HCT116 (cell line): ENCODE data around the gene CPT1A. TPM values are rescaled to one million over a fixed set of nuclear protein-coding genes. Genes with fewer than 3 reads are reported as not detected.

Experiments used
- ATAC-seq: fragments of 200-7000 bp; cut with Tn5 transposase; 2 replicates; pipeline ENCODE4 v1.9.1; 2020; ENCODE audit warnings: mild to moderate bottlenecking, moderate library complexity
- BruUV-seq: library from RNA; stranded (reverse); fragments of 400-500 nt; replicated peaks from 2 replicates; lab custom pipeline; 2021; lab: Mats Ljungman, UMichigan
- CTCF ChIA-PET: fragments of 300-600 bp; sonication (Branson Sonifier 250); formaldehyde crosslinking; loops from one replicate; lab custom pipeline; 2021; ENCODE audit warnings: antibody characterized with exemption; lab: Charles Lee
- POLR2A ChIA-PET: fragments of 300-600, 350-600 bp; sonication (Branson Sonifier 250); formaldehyde crosslinking; loops from one replicate; lab custom pipeline; 2021; ENCODE audit warnings: antibody characterized with exemption; lab: Charles Lee
- RAD21 ChIA-PET, 2 experiments: fragments of 300-600 bp; sonication (Branson Sonifier 250); formaldehyde crosslinking; loops; one replicate each; lab custom pipeline; 2023; ENCODE audit warnings: low total read pairs in 2 of 2; ENCODE audit not compliant: uncharacterized antibody in 2 of 2, unreplicated experiment in 2 of 2, low non-redundant PET in 1 of 2; lab: Charles Lee
- DNase-seq: peaks from one replicate; pipeline ENCODE4 v3.0.0-alpha.2; 2010; ENCODE audit warnings: low read depth, low spot score
- H2AFZ ChIP-seq: fragments of 200-600 bp; shearing (Covaris generic), sonication (generic); 2 replicates; pipeline ENCODE4 v1.6.1; 2017; ENCODE audit warnings: low read depth, mixed run types, mixed read lengths, antibody characterized with exemption, low read length; ENCODE audit not compliant: poor library complexity, severe bottlenecking
- H3K27ac ChIP-seq: 2 replicates; pipeline ENCODE4 v1.5.1; 2012; ENCODE audit warnings: low read depth, low read length
- H3K27me3 ChIP-seq: fragments of 200-600 bp; sonication (generic); 2 replicates; pipeline ENCODE4 v1.6.1; 2016; ENCODE audit warnings: mixed run types, low read length, mixed read lengths; ENCODE audit not compliant: insufficient read depth
- H3K36me3 ChIP-seq, 2 experiments: fragments of 200-500 bp in 1 of 2; fragments of 200-600 bp in 1 of 2; sonication (Bioruptor generic) in 1 of 2; sonication (generic) in 1 of 2; 2 replicates each; pipeline versions ENCODE4 v1.5.1 to v1.6.1; 2014 to 2016; ENCODE audit warnings: low read length in 2 of 2, inconsistent platforms in 1 of 2, mixed read lengths in 1 of 2, mixed run types in 1 of 2; ENCODE audit not compliant: insufficient read depth in 2 of 2, control insufficient read depth in 1 of 2
- H3K4me1 ChIP-seq, 2 experiments: fragments of 200-600 bp in 1 of 2; sonication (generic) in 1 of 2; 2 replicates each; pipeline versions ENCODE4 v1.5.1 to v1.6.1; 2012 to 2017; ENCODE audit warnings: low read length in 2 of 2, inconsistent platforms in 1 of 2, mild to moderate bottlenecking in 1 of 2, mixed read lengths in 1 of 2, mixed run types in 1 of 2, moderate library complexity in 1 of 2; ENCODE audit not compliant: insufficient read depth in 2 of 2, control insufficient read depth in 1 of 2
- H3K4me2 ChIP-seq: fragments of 200-600 bp; sonication (generic); 2 replicates; pipeline ENCODE4 v1.6.1; 2017; ENCODE audit warnings: mixed run types, low read length, mixed read lengths
- H3K4me3 ChIP-seq, 2 experiments: fragments of 200-600 bp in 1 of 2; sonication (generic) in 1 of 2; replicated peaks in 1 of 2; 2 replicates each; pipeline ENCODE4 v1.5.1; 2011 to 2016; ENCODE audit warnings: low read length in 2 of 2, control low read depth in 1 of 2, low read depth in 1 of 2, mild to moderate bottlenecking in 1 of 2, mixed read lengths in 1 of 2, mixed run types in 1 of 2
- H3K79me2 ChIP-seq: fragments of 200-600 bp; sonication (generic); 2 replicates; pipeline ENCODE4 v1.6.1; 2017; ENCODE audit warnings: mild to moderate bottlenecking, mixed run types, low read length, moderate library complexity, mixed read lengths; ENCODE audit not compliant: insufficient read depth
- H3K9ac ChIP-seq: fragments of 200-600 bp; sonication (generic); 2 replicates; pipeline ENCODE4 v1.6.1; 2016; ENCODE audit warnings: low read length, mixed read lengths
- H3K9me2 ChIP-seq: fragments of 200-600 bp; sonication (generic), shearing (Covaris generic); 2 replicates; pipeline ENCODE4 v1.6.1; 2017; ENCODE audit warnings: mixed run types, mild to moderate bottlenecking, moderate library complexity; ENCODE audit not compliant: insufficient read depth
- H3K9me3 ChIP-seq, 2 experiments: fragments of 200-500 bp in 1 of 2; fragments of 200-600 bp in 1 of 2; sonication (Bioruptor generic) in 1 of 2; sonication (generic) in 1 of 2; 2 replicates each; pipeline ENCODE4 v1.6.1; 2014 to 2017; ENCODE audit warnings: low read length in 2 of 2, mixed read lengths in 2 of 2, inconsistent platforms in 1 of 2, low read depth in 1 of 2, mild to moderate bottlenecking in 1 of 2, mixed run types in 1 of 2, moderate library complexity in 1 of 2; ENCODE audit not compliant: control insufficient read depth in 1 of 2, insufficient read depth in 1 of 2
- H4K20me1 ChIP-seq: fragments of 200-600 bp; sonication (generic), shearing (Covaris generic); 2 replicates; pipeline ENCODE4 v1.6.1; 2017; ENCODE audit warnings: mixed run types, mild to moderate bottlenecking, moderate library complexity; ENCODE audit not compliant: insufficient read depth
- EZH2 ChIP-seq: fragments of 200-600 bp; sonication (generic); IDR thresholded peaks from 2 replicates; pipeline ENCODE4 v1.6.1; 2017; ENCODE audit warnings: antibody characterized with exemption, mixed run types
- EZH2phosphoT487 ChIP-seq: fragments of 200-600 bp; IDR thresholded peaks from 2 replicates; pipeline ENCODE4 v1.6.1; 2018; ENCODE audit warnings: antibody characterized with exemption, borderline replicate concordance
- POLR2A ChIP-seq: IDR thresholded peaks from 2 replicates; pipeline ENCODE4 v1.7.0; 2011; ENCODE audit warnings: borderline replicate concordance; ENCODE audit not compliant: insufficient read depth, insufficient read length; ENCODE audit errors: extremely low read depth
- RAD21 ChIP-seq: IDR thresholded peaks from 2 replicates; pipeline ENCODE4 v1.6.1; 2012; ENCODE audit warnings: low read depth, mild to moderate bottlenecking
- intact Hi-C: fragments of 100-400 bp; cut with micrococcal nuclease; formaldehyde crosslinking; loops from 2 replicates; pipeline ENCODE4 v1.10.0; 2022
- total RNA-seq: library from RNA; stranded (reverse); gene quantifications from one replicate; pipeline ENCODE4 v1.2.1, GENCODE V29; 2021; ENCODE audit not compliant: unreplicated experiment
- TF ChIP-seq, protein P1 (sequence below): IDR thresholded peaks from 2 replicates; pipeline ENCODE4 v1.6.1; 2012; ENCODE audit warnings: low read depth
- TF ChIP-seq, protein P2 (sequence below): IDR thresholded peaks from 2 replicates; pipeline ENCODE4 v1.6.1; 2012

Gene CPT1A
- total RNA-seq, 1 experiment from 2014 or later = 54.4 TPM

DNA sequence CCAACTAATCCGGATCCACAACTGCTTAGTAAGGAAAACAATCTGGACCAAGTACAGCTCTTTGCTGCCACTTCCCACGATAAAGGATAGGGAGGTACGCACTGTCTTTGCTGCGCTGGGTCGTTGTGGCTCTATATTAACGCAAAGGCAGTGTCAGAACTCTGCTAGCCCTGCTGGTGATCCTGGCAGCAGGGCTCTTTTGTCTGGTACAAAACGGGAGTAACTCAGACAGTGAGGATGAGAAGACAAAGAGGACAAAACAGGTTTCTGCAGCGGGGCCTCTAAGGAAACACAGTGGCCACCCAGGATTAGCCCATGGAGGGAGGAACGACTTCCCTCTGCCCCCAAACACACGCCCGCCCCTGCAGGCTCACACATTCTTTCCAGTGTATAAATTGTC is 131.3 kb downstream of the CPT1A start (continued):
- TF ChIP-seq, protein P1, sequence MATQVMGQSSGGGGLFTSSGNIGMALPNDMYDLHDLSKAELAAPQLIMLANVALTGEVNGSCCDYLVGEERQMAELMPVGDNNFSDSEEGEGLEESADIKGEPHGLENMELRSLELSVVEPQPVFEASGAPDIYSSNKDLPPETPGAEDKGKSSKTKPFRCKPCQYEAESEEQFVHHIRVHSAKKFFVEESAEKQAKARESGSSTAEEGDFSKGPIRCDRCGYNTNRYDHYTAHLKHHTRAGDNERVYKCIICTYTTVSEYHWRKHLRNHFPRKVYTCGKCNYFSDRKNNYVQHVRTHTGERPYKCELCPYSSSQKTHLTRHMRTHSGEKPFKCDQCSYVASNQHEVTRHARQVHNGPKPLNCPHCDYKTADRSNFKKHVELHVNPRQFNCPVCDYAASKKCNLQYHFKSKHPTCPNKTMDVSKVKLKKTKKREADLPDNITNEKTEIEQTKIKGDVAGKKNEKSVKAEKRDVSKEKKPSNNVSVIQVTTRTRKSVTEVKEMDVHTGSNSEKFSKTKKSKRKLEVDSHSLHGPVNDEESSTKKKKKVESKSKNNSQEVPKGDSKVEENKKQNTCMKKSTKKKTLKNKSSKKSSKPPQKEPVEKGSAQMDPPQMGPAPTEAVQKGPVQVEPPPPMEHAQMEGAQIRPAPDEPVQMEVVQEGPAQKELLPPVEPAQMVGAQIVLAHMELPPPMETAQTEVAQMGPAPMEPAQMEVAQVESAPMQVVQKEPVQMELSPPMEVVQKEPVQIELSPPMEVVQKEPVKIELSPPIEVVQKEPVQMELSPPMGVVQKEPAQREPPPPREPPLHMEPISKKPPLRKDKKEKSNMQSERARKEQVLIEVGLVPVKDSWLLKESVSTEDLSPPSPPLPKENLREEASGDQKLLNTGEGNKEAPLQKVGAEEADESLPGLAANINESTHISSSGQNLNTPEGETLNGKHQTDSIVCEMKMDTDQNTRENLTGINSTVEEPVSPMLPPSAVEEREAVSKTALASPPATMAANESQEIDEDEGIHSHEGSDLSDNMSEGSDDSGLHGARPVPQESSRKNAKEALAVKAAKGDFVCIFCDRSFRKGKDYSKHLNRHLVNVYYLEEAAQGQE = no peak
- TF ChIP-seq, all 23 proteins: peak for 0

DNA sequence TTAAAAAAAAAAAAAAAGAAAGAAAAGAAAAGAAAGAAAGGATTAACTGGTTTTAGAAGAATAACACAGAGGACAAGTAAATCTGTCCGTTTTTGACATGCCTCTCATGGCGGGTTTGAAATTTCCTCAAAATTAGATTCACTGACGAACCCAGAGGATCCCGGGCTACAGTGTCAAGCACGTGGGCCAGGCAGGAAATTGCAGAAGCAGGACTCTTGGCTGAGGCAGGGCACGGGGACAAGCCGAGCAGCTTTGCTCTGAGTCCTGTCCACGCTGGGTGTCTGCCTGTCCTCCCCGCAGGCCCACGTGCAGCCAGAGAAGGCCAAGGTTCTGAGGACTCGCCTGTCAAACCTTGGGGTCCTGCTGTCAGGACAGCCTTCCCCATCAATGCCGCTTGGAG is 132.7 kb downstream of the CPT1A start:
- H3K4me1 ChIP-seq = no peaks in the 10 kb centered on the region
- no peaks in the 10 kb centered on the region for H3K9me3 ChIP-seq
- TF ChIP-seq, protein P2, sequence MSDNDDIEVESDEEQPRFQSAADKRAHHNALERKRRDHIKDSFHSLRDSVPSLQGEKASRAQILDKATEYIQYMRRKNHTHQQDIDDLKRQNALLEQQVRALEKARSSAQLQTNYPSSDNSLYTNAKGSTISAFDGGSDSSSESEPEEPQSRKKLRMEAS = no peak
- no peak for TF ChIP-seq EZH2
- TF ChIP-seq EZH2phosphoT487 = no peak
- TF ChIP-seq POLR2A = no peak
- no peak for TF ChIP-seq RAD21
- CTCF ChIA-PET = no interaction called here
- H2AFZ ChIP-seq = no peak overlapping the region
- RAD21 ChIA-PET = no interaction called here
- H4K20me1 ChIP-seq = no peaks in the 10 kb centered on the region
- no peak overlapping the region for H3K27ac ChIP-seq
- H3K4me2 ChIP-seq = no peak overlapping the region
- intact Hi-C loops = no loop called here
- H3K4me3 ChIP-seq = no peak overlapping the region
- no peaks in the 10 kb centered on the region for H3K9me2 ChIP-seq
- no TSS peak for BruUV-seq
- no peaks in the 10 kb centered on the region for H3K79me2 ChIP-seq
- no peak overlapping the region for H3K9ac ChIP-seq
- no peak for ATAC-seq
- DNase-seq = no peak
- H3K27me3 ChIP-seq = no peaks in the 10 kb centered on the region
- no peaks in the 10 kb centered on the region for H3K36me3 ChIP-seq
- POLR2A ChIA-PET = no interaction called here
